GM18520 (cell line): Measurements from ENCODE around the gene ACKR2.
"Not testable (repeated sequence)": the region's sequence is repeated elsewhere in the genome, so short reads cannot be mapped to it uniquely, and the experiment has no call there.

Experiments used
- ATAC-seq: cut with Tn5 transposase; IDR thresholded peaks from one replicate; pipeline ENCODE4 v1.9.1; 2021; ENCODE audit not compliant: unreplicated experiment

Gene ACKR2

GRCh38 chr3:42801048-42801620, 8.1 kb upstream of the ACKR2 start:
- ATAC-seq: no peak

- ATAC-seq: no peak
Observed at GRCh38 chr3:42801784-42802183, 7.5 kb upstream of the ACKR2 start.

GRCh38 chr3:42802876-42803413, 6.3 kb upstream of the ACKR2 start:
- no peak for ATAC-seq

GRCh38 chr3:42803414-42804105, 5.7 kb upstream of the ACKR2 start:
- ATAC-seq: no peak

GRCh38 chr3:42804106-42804830, 5.0 kb upstream of the ACKR2 start, which contains the start of gene HIGD1A:
TSS of gene HIGD1A (minus strand) at chr3:42804490. CDS start at chr3:42794253, 10,237 bp downstream.
- ATAC-seq: peak; percentile 98

GRCh38 chr3:42804831-42805132, 4.5 kb upstream of the ACKR2 start:
- no peak for ATAC-seq

GRCh38 chr3:42805141-42805821, 4.0 kb upstream of the ACKR2 start:
- ATAC-seq: no peak

GRCh38 chr3:42807929-42808328, 1.3 kb upstream of the ACKR2 start:
- no peak for ATAC-seq

GRCh38 chr3:42810706-42811105, 1.5 kb downstream of the ACKR2 start:
- not testable (repeated sequence) for ATAC-seq

GRCh38 chr3:42811118-42811883, 2.1 kb downstream of the ACKR2 start:
- not testable (repeated sequence) for ATAC-seq

GRCh38 chr3:42814246-42814645, 5.0 kb downstream of the ACKR2 start:
- ATAC-seq: no peak

GRCh38 chr3:42814914-42815507, 5.8 kb downstream of the ACKR2 start:
- ATAC-seq: no peak

GRCh38 chr3:42815826-42816225, 6.6 kb downstream of the ACKR2 start:
- no peak for ATAC-seq

GRCh38 chr3:42819351-42819965, 10.2 kb downstream of the ACKR2 start:
- ATAC-seq: no peak

GRCh38 chr3:42820746-42821051, 11.5 kb downstream of the ACKR2 start:
- ATAC-seq: no peak

GRCh38 chr3:42822828-42823227, 13.6 kb downstream of the ACKR2 start:
- ATAC-seq: no peak

- no peak for ATAC-seq
Observed at GRCh38 chr3:42823351-42823750, 14.1 kb downstream of the ACKR2 start.

- ATAC-seq: no peak
Observed at GRCh38 chr3:42826141-42826540, 16.9 kb downstream of the ACKR2 start.

GRCh38 chr3:42827023-42827422, 17.8 kb downstream of the ACKR2 start:
- ATAC-seq: no peak

- no peak for ATAC-seq
Observed at GRCh38 chr3:42827654-42828053, 18.4 kb downstream of the ACKR2 start.
